ENCODE data around the gene RPS27. TPM values are rescaled to one million over a fixed set of nuclear protein-coding genes. Genes with fewer than 3 reads are reported as not detected.

The RPS27 gene
- total and polyA plus RNA-seq, 2 of the 13 experiments (the other 11 are each of a cell fraction or from before 2014, with no cell fraction given), result 3,737 to 9,964 TPM

GRCh38 chr1:153963030-153963849, 27.3 kb upstream of the RPS27 start, which contains the start of gene SLC39A1 (continued):
- TF ChIP-seq HNRNPH1 (optimal IDR thresholded peaks at IDR 0.05; ENCODE audit: low read depth, low read length), result no peak
- TF ChIP-seq ZNF263 (CRISPR knock-in tag; IDR thresholded peaks at IDR 0.05), result peak; percentile 45
- peak; percentile 86 for TF ChIP-seq ZFX (CRISPR knock-in tag; IDR thresholded peaks at IDR 0.05; ENCODE audit: low read depth)
- TF ChIP-seq GTF3A (CRISPR knock-in tag; conservative IDR thresholded peaks at IDR 0.05), result no peak
- TF ChIP-seq NFYC (CRISPR knock-in tag; IDR thresholded peaks at IDR 0.05), result peak; percentile 93
- TF ChIP-seq ZNF343 (CRISPR knock-in tag; IDR thresholded peaks at IDR 0.05), result no peak
- TF ChIP-seq ZNF883 (CRISPR knock-in tag; IDR thresholded peaks at IDR 0.05; ENCODE audit: not compliant biosample characterization), result no peak
- no peak for TF ChIP-seq HOXA7 (CRISPR knock-in tag; IDR thresholded peaks at IDR 0.05)
- no peak for TF ChIP-seq PAWR (CRISPR knock-in tag; IDR thresholded peaks at IDR 0.05; ENCODE audit: borderline replicate concordance)
- TF ChIP-seq ZNF878 (CRISPR knock-in tag; IDR thresholded peaks at IDR 0.05), result no peak
- no peak for TF ChIP-seq ZNF720 (CRISPR knock-in tag; IDR thresholded peaks at IDR 0.05)
- TF ChIP-seq ZNF879 (CRISPR knock-in tag; IDR thresholded peaks at IDR 0.05), result no peak
- peak; percentile 86 for TF ChIP-seq RBFOX2 (IDR thresholded peaks at IDR 0.05; ENCODE audit: low read depth, low read length)
- no peak for TF ChIP-seq ZUFSP (CRISPR knock-in tag; IDR thresholded peaks at IDR 0.05; ENCODE audit: borderline replicate concordance)
- peak; percentile 5; the same call in 1 of the 2 replicates for TF ChIP-seq ZNF710 (CRISPR knock-in tag; IDR thresholded peaks at IDR 0.05; ENCODE audit: borderline replicate concordance)
- no peak for TF ChIP-seq SSRP1 (CRISPR knock-in tag; IDR thresholded peaks at IDR 0.05)
- TF ChIP-seq PAXIP1 (CRISPR knock-in tag; conservative IDR thresholded peaks at IDR 0.05), result peak; percentile 17; the same call in 1 of the 2 replicates
- TF ChIP-seq REST (IDR thresholded peaks at IDR 0.05; ENCODE audit: borderline replicate concordance in 1 of 2, low read depth in 1 of 2, low read length in 2 of 2), result 0 out of 4 replicates have a peak, but pooled peaks of 1 of the 2 experiments have one; percentile 5
